ENCODE measurements around the gene STOX2.
"Not testable (repeated sequence)": the region's sequence is repeated elsewhere in the genome, so short reads cannot be mapped to it uniquely, and the experiment has no call there.

The STOX2 gene

GRCh38 chr4:183950536-183950935 lies 45.4 kb downstream of the STOX2 start:
- no peak for TF ChIP-seq GLIS3 (CRISPR knock-in tag; IDR thresholded peaks at IDR 0.05)
- TF ChIP-seq ZC3H10 (CRISPR knock-in tag; IDR thresholded peaks at IDR 0.05): no peak
- no peak for TF ChIP-seq ARNTL (CRISPR knock-in tag; IDR thresholded peaks at IDR 0.05; ENCODE audit: borderline replicate concordance, low read depth)
- no peak for ATAC-seq

DNA sequence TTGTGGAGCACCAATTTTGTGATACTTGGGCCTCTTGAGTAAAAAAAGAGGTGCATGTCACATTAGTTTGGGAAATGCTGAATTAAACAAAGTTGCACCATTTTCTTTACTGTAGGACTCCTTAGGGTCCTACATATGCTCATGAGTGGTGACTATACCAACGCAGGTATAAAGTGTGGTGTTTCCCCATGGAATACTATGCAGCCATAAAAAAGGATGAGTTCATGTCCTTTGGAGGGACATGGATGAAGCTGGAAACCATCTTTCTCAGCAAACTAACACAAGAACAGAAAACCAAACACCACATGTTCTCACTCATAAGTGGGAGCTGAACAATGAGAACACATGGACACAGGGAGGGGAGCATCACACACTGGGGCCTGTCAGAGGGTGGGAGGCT lies 47.5 kb downstream of the STOX2 start:
- not testable (repeated sequence) for ATAC-seq

DNA sequence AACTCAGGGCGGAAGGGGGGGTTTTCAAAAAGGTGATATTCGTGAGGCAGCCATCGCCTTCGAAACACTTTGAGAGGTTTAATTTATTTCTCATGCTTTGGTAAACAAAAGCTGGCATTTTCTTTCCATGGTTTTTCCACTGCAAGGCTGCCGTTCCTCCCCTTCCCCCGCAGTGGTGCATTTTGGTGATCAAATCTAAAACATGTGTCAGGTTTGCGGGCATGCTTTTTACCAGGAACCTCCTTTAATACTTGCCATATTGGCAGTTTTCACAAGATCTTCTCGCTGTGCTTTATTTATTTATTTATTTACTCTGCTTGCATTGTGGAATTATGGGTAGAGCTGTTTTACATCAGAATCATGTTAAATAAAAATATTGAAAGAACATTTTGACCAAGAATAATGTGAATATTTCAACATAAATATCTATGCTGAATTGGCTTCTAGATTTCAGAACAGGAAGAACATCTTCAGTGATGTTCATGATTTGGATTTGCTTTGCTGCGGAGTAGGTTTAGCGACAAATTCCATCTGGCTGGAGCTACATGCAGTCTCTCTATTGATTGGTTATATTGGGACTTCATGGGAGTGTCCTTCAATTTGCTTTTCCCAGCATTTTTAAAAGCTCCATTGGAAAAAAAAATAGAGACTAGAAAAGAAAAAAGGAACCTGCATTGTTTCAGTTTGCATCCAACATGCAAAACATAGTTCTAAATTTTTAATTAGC lies 54.4 kb downstream of the STOX2 start:
- peak; percentile 49; the same call in 2 of the 3 replicates for ATAC-seq
- TF ChIP-seq OSR1 (CRISPR knock-in tag; IDR thresholded peaks at IDR 0.05) (no peak), ZNF70 (CRISPR knock-in tag; IDR thresholded peaks at IDR 0.05) (no peak), TCF4 (CRISPR knock-in tag; IDR thresholded peaks at IDR 0.05; ENCODE audit: borderline replicate concordance) (no peak), GLIS3 (CRISPR knock-in tag; IDR thresholded peaks at IDR 0.05) (no peak), ZC3H10 (CRISPR knock-in tag; IDR thresholded peaks at IDR 0.05) (no peak), ISL1 (CRISPR knock-in tag; IDR thresholded peaks at IDR 0.05) (peak; percentile 5; the same call in 1 of the 2 replicates)

DNA sequence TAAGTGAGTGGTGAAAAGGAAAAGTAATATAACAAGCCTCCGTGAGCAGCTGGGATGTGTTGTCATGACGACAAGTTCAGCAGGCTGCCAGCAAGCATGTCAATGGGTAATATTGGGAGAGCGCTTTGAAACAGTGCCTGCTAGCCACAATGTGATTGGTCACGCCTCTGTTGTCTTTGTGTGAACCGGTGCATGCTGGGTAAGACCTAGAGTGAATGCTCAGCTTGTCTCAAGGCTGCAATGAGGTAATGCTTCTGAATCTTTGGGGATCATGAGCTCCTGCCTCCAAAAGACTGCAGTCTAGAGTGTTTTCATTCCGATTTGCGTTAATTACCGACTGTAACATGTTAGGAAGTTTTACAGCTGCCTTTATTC lies 54.9 kb downstream of the STOX2 start:
- ATAC-seq: peak; percentile 99
- TF ChIP-seq POU6F1 (CRISPR knock-in tag; IDR thresholded peaks at IDR 0.05; ENCODE audit: borderline replicate concordance, low read depth): no peak
- no peak for TF ChIP-seq BACH2 (CRISPR knock-in tag; IDR thresholded peaks at IDR 0.05; ENCODE audit: borderline replicate concordance)
- TF ChIP-seq ZNF8 (CRISPR knock-in tag; IDR thresholded peaks at IDR 0.05): no peak
- TF ChIP-seq ZFP30 (CRISPR knock-in tag; IDR thresholded peaks at IDR 0.05): no peak
- TF ChIP-seq CREB5 (CRISPR knock-in tag; IDR thresholded peaks at IDR 0.05; ENCODE audit: low read depth): no peak
- TF ChIP-seq GLIS3 (CRISPR knock-in tag; IDR thresholded peaks at IDR 0.05): no peak
- TF ChIP-seq ZNF565 (CRISPR knock-in tag; conservative IDR thresholded peaks at IDR 0.05; ENCODE audit: low read depth): no peak
- no peak for TF ChIP-seq SNAI2 (CRISPR knock-in tag; IDR thresholded peaks at IDR 0.05)
- no peak for TF ChIP-seq TSHZ2 (CRISPR knock-in tag; IDR thresholded peaks at IDR 0.05)
- no peak for TF ChIP-seq ZC3H10 (CRISPR knock-in tag; IDR thresholded peaks at IDR 0.05)

DNA sequence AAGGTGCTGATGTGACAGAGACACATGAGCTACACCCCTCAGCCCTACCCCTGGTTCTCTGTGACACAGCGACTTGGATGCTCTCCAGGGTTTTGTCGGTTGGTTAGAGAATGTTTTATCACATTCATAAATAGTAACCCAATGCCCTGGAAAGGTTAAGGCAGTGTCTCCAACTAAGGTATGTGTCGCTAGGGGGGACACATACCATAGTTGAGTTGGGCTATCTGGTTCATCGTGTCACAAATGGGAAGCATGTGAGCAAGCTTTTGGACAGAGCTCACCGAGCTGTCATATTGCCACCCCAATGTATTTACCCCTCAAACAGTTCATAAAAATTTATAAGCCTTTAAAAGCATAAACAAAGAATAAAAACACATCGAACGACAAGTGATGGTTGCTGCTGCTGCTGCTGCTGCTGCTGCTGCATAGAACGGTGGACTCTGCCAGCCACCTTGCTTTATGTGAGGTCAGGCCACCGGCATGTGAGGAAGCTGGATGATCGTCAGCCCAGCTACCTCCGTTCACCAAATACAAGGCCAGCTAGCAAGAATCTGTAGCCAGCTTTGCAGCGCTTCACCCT lies 55.9 kb downstream of the STOX2 start:
- ATAC-seq: no peak
- TF ChIP-seq ARNTL (CRISPR knock-in tag; IDR thresholded peaks at IDR 0.05; ENCODE audit: borderline replicate concordance, low read depth): no peak
- no peak for TF ChIP-seq RARB (CRISPR knock-in tag; IDR thresholded peaks at IDR 0.05)
- TF ChIP-seq CSDC2 (CRISPR knock-in tag; IDR thresholded peaks at IDR 0.05): no peak
- no peak for TF ChIP-seq SNAI2 (CRISPR knock-in tag; IDR thresholded peaks at IDR 0.05)
- no peak for TF ChIP-seq POU6F1 (CRISPR knock-in tag; IDR thresholded peaks at IDR 0.05; ENCODE audit: borderline replicate concordance, low read depth)
- TF ChIP-seq TSHZ2 (CRISPR knock-in tag; IDR thresholded peaks at IDR 0.05): no peak
- no peak for TF ChIP-seq OSR1 (CRISPR knock-in tag; IDR thresholded peaks at IDR 0.05)
- TF ChIP-seq ZNF8 (CRISPR knock-in tag; IDR thresholded peaks at IDR 0.05): no peak
- TF ChIP-seq ESRRG (CRISPR knock-in tag; IDR thresholded peaks at IDR 0.05): no peak
- no peak for TF ChIP-seq ZC3H10 (CRISPR knock-in tag; IDR thresholded peaks at IDR 0.05)
- TF ChIP-seq, protein P1, sequence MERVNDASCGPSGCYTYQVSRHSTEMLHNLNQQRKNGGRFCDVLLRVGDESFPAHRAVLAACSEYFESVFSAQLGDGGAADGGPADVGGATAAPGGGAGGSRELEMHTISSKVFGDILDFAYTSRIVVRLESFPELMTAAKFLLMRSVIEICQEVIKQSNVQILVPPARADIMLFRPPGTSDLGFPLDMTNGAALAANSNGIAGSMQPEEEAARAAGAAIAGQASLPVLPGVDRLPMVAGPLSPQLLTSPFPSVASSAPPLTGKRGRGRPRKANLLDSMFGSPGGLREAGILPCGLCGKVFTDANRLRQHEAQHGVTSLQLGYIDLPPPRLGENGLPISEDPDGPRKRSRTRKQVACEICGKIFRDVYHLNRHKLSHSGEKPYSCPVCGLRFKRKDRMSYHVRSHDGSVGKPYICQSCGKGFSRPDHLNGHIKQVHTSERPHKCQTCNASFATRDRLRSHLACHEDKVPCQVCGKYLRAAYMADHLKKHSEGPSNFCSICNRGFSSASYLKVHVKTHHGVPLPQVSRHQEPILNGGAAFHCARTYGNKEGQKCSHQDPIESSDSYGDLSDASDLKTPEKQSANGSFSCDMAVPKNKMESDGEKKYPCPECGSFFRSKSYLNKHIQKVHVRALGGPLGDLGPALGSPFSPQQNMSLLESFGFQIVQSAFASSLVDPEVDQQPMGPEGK (CRISPR knock-in tag; IDR thresholded peaks at IDR 0.05; ENCODE audit: borderline replicate concordance): no peak
- TF ChIP-seq PPARA (CRISPR knock-in tag; IDR thresholded peaks at IDR 0.05; ENCODE audit: borderline replicate concordance): no peak

All from SK-N-SH treated with all-trans-retinoic acid at 6 μM for 48 hours (cell line).